Stimulated activated CD8-positive, alpha-beta memory T cell treated with anti-CD3 and anti-CD28 coated beads, Interleukin-7, amount 100 ng/mL, for 1 hour (primary cell): Measurements from ENCODE around the gene CIC.

ENCODE experiments used
- DNase-seq, 2 donors: peaks; one replicate each; pipeline ENCODE4 v3.0.0-alpha.2; 2020; ENCODE audit warnings: low read depth in 2 of 2

The CIC gene

GRCh38 chr19:42268704-42269477, at the start of gene CIC:
CIC (plus strand) TSS chr19:42269252; CDS start chr19:42271784, 2,532 bp downstream.
- DNase-seq = peak; percentile 96 to 97

- DNase-seq = peak; percentile 91 to 94
These were observed 49.0 kb upstream of the CIC start, which contains the start of gene ZNF526 for GRCh38 chr19:42219812-42220750. ZNF526 (plus strand) TSS chr19:42220312; CDS start chr19:42224404, 4,092 bp downstream.

- DNase-seq = no peak
These were observed 48.3 kb upstream of the CIC start for GRCh38 chr19:42220751-42221097.

- DNase-seq = no peak
These were observed 43.9 kb upstream of the CIC start for GRCh38 chr19:42224940-42225717.

GRCh38 chr19:42225718-42226292, 43.2 kb upstream of the CIC start:
- DNase-seq = no peak

GRCh38 chr19:42226886-42227285, 42.2 kb upstream of the CIC start:
- DNase-seq = no peak

GRCh38 chr19:42228641-42229040, 40.4 kb upstream of the CIC start:
- DNase-seq = no peak

- DNase-seq = no peak
These were observed 39.7 kb upstream of the CIC start for GRCh38 chr19:42229301-42229854.

- DNase-seq = no peak
These were observed 39.1 kb upstream of the CIC start for GRCh38 chr19:42229855-42230351.

- no peak for DNase-seq
These were observed 38.5 kb upstream of the CIC start for GRCh38 chr19:42230571-42230970.

GRCh38 chr19:42232435-42232834, 36.6 kb upstream of the CIC start:
- DNase-seq = no peak

- no peak for DNase-seq
These were observed 35.9 kb upstream of the CIC start for GRCh38 chr19:42233106-42233505.

- no peak for DNase-seq
These were observed 35.3 kb upstream of the CIC start for GRCh38 chr19:42233678-42234292.

- DNase-seq = no peak
These were observed 34.7 kb upstream of the CIC start for GRCh38 chr19:42234364-42234763.

GRCh38 chr19:42235181-42235580, 33.9 kb upstream of the CIC start:
- DNase-seq = no peak

GRCh38 chr19:42239544-42240220, 29.4 kb upstream of the CIC start:
- no peak for DNase-seq

GRCh38 chr19:42241279-42241678, 27.8 kb upstream of the CIC start:
- DNase-seq = no peak

GRCh38 chr19:42242069-42242511, 27.0 kb upstream of the CIC start:
- no peak for DNase-seq

GRCh38 chr19:42242512-42243409, 26.3 kb upstream of the CIC start, which contains the start of gene GSK3A:
GSK3A (minus strand) TSS chr19:42242602; CDS start chr19:42242465, 137 bp downstream.
- peak; percentile 84 to 86 for DNase-seq
